GM12874 (cell line): ENCODE data around the gene CASZ1.

Source experiments
- TF ChIP-seq, protein P1 (sequence below): IDR thresholded peaks from 2 replicates; pipeline ENCODE4 v1.5.1; 2011; ENCODE audit warnings: low read depth, mild to moderate bottlenecking, control low read depth, low read length, moderate library complexity; ENCODE audit not compliant: insufficient read depth

The CASZ1 gene

DNA sequence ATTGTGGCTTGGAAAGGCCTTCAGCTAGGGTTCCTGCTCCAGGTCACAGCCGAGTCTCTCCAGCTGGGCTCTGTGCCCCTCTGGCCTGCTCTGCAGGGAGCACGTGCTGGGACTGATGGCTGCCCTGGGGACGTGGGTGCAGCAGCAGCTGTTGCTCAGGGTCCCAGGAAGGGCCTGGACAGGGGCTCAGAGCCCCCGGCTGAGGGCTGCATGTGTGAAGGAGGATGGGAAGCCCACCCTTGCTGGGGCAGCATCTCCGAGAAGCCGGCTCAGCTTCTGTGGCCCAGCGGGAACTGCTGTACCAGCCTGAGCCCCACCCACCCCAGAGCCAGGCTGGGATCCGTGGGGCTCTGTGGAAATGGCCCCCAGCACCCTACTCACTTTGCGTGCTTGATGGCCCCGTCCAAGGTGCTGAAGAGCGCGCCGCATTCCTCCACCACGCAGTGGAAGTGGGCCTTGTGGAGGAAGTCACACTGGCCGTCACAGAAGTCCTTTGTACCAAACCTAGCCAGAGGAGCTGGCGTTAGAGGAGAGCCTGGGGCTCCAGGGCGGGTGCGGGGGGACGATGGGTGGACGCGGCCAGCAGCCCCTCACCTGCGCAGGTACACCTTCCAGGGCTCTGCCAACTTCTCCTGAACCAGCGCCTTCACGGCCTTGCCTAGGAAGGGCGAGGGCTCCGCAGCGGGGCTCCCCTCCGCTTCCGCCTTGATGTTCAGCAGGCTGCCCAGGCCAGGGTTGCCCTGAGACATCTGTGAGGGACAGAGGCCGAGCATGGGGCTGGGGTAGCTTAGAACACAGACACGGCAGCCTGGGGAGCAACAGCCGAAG lies 147.5 kb downstream of the CASZ1 start:
- TF ChIP-seq, protein P1, sequence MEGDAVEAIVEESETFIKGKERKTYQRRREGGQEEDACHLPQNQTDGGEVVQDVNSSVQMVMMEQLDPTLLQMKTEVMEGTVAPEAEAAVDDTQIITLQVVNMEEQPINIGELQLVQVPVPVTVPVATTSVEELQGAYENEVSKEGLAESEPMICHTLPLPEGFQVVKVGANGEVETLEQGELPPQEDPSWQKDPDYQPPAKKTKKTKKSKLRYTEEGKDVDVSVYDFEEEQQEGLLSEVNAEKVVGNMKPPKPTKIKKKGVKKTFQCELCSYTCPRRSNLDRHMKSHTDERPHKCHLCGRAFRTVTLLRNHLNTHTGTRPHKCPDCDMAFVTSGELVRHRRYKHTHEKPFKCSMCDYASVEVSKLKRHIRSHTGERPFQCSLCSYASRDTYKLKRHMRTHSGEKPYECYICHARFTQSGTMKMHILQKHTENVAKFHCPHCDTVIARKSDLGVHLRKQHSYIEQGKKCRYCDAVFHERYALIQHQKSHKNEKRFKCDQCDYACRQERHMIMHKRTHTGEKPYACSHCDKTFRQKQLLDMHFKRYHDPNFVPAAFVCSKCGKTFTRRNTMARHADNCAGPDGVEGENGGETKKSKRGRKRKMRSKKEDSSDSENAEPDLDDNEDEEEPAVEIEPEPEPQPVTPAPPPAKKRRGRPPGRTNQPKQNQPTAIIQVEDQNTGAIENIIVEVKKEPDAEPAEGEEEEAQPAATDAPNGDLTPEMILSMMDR = no peak

GRCh38 chr1:10647414-10648170 lies 148.9 kb downstream of the CASZ1 start:
- TF ChIP-seq, protein P1 = no peak

DNA sequence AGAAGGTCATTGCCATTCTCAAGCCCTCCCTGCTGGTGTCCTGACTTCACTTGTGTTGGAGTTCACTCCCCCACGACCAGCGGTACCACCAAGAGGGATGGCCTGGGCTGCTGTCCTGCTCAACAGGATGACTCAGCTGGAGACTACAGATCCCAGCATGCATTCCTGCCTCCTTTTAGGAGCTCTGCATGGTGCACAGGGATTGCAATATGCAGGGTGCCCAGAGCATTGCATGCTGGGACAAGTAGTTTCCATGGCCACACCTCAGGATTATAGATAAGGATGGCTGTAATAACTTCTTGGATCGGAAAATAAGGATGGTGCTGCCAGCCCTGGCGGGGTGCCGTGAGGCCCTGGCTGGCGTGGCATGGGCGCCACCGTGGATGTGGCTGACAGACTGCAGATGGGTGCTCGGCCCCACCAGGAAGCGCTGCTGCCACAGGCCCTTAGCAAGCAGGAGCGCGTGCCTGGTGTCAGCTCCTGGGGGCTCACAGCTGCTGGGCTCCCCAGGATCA lies 150.0 kb downstream of the CASZ1 start:
- TF ChIP-seq, protein P1 = no peak

- TF ChIP-seq, protein P1 = no peak
Measured at GRCh38 chr1:10644307-10645128, 151.9 kb downstream of the CASZ1 start.

- TF ChIP-seq, protein P1 = no peak
Measured at GRCh38 chr1:10643607-10644306, 152.7 kb downstream of the CASZ1 start.

- TF ChIP-seq, protein P1 = no peak
Measured at GRCh38 chr1:10642403-10643080, 153.9 kb downstream of the CASZ1 start.
